C4-2B (cell line): ENCODE results near the gene IKZF1.

Experiments
- H3K27ac ChIP-seq: fragments of 450-650 bp; 2 replicates; pipeline ENCODE4 v1.5.1; 2017
- ZFX ChIP-seq: fragments of 450-650 bp; IDR thresholded peaks from 2 replicates; pipeline ENCODE4 v1.6.1; 2017
- TF ChIP-seq, protein P1 (sequence below): fragments of 450-650 bp; conservative IDR thresholded peaks from 2 replicates; pipeline ENCODE4 v1.5.1; 2017; ENCODE audit warnings: mild to moderate bottlenecking

The IKZF1 gene

DNA sequence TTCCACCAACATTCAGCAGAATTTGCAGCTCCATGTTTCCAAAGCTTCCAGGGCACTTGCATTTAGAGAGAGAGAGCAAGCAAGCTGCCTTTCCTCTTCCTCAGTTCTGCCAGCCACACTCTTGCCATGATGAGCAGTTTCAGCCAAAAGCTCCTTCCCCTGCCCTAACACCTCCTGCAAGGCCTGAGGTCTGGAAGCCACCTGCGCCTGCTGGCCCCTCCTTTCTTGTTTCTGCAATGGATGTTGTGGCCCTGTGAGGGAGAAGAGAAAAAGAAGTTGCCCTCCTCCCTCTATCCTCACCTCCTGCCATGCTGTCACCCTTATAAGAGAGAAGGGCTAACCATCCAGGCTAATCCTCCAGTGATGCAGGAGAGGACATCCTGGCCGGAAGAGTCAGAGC is 48.7 kb downstream of the IKZF1 start:
- no peak for TF ChIP-seq ZFX
- TF ChIP-seq, protein P1, sequence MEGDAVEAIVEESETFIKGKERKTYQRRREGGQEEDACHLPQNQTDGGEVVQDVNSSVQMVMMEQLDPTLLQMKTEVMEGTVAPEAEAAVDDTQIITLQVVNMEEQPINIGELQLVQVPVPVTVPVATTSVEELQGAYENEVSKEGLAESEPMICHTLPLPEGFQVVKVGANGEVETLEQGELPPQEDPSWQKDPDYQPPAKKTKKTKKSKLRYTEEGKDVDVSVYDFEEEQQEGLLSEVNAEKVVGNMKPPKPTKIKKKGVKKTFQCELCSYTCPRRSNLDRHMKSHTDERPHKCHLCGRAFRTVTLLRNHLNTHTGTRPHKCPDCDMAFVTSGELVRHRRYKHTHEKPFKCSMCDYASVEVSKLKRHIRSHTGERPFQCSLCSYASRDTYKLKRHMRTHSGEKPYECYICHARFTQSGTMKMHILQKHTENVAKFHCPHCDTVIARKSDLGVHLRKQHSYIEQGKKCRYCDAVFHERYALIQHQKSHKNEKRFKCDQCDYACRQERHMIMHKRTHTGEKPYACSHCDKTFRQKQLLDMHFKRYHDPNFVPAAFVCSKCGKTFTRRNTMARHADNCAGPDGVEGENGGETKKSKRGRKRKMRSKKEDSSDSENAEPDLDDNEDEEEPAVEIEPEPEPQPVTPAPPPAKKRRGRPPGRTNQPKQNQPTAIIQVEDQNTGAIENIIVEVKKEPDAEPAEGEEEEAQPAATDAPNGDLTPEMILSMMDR, result no peak
- H3K27ac ChIP-seq, result no peak overlapping the region

GRCh38 chr7:50353894-50354595 is 49.5 kb downstream of the IKZF1 start:
- H3K27ac ChIP-seq, result no peak overlapping the region
- TF ChIP-seq, protein P1, result no peak
- no peak for TF ChIP-seq ZFX

GRCh38 chr7:50355817-50356178 is 51.3 kb downstream of the IKZF1 start:
- TF ChIP-seq, protein P1, result no peak
- TF ChIP-seq ZFX, result no peak
- no peak overlapping the region for H3K27ac ChIP-seq

DNA sequence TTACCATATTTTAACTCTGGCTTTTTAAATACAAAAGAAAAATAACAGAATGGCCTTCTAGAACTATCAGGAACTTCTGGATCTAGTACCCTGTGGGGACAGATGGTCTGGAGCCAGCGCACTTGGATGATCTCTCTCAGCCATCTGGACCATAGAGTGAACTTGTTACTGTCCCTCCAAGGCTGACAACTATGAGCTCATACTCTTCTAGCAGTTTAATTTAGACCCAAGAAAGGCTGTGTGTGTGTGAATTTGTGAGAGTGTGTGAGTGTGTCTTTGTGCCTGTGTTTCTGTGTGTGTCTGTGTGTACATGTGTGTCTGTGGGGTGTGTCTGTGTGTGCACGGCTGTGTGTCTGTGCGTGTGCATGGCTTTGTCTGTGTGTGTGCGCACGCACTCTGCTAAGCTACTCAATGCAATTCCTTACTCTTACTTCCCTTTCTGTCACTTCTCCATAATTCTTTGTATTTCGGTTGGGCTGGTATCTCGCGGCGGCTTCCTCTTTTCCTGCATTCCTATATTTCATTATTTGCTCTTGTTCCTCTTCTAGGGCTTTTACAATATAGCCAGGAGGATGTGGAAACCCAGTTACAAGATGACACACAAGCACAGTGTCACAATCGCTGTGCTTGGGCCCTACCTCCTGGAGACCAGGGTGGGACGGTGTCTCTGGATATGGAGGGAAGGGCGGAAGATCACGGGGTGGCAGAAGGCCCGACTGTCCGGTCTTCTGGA is 51.9 kb downstream of the IKZF1 start:
- no peak overlapping the region for H3K27ac ChIP-seq
- TF ChIP-seq, protein P1, result no peak
- no peak for TF ChIP-seq ZFX

GRCh38 chr7:50356945-50357268 is 52.4 kb downstream of the IKZF1 start:
- no peak for TF ChIP-seq ZFX
- TF ChIP-seq, protein P1, result no peak
- no peak overlapping the region for H3K27ac ChIP-seq

GRCh38 chr7:50357426-50357825 is 52.9 kb downstream of the IKZF1 start:
- TF ChIP-seq ZFX, result no peak
- TF ChIP-seq, protein P1, result no peak
- H3K27ac ChIP-seq, result no peak overlapping the region

- TF ChIP-seq ZFX, result no peak
- TF ChIP-seq, protein P1, result no peak
- no peak overlapping the region for H3K27ac ChIP-seq
These were observed 53.7 kb downstream of the IKZF1 start for GRCh38 chr7:50358041-50358705.
